K562 (cell line): ENCODE data around the gene GLIS1.

Source experiments
- EGR1 ChIP-seq: fragments of 450-650 bp; conservative IDR thresholded peaks from 2 replicates; pipeline ENCODE4 v1.6.1; 2017; ENCODE audit warnings: mild to moderate bottlenecking
- MBD1 ChIP-seq: fragments of 250-450 bp; sonication (Bioruptor Pico); IDR thresholded peaks from 2 replicates; pipeline ENCODE4 v1.8.0; 2022; ENCODE audit warnings: inconsistent platforms
- NCOR1 ChIP-seq: fragments of 450-650 bp; IDR thresholded peaks from 2 replicates; pipeline ENCODE4 v1.6.1; 2016; ENCODE audit warnings: mild to moderate bottlenecking, moderate library complexity
- U2AF1 ChIP-seq: fragments of 200-400 bp; formaldehyde crosslinking; optimal IDR thresholded peaks from 2 replicates; pipeline ENCODE3; 2017; ENCODE audit warnings: mild to moderate bottlenecking, low read depth, low read length, moderate library complexity
- XRCC4 ChIP-seq: IDR thresholded peaks from one replicate; pipeline ENCODE4 v1.6.1; 2011; ENCODE audit not compliant: insufficient read depth, insufficient read length; ENCODE audit errors: extremely low read depth

GRCh38 chr1:53551428-53551995 lies 187.5 kb downstream of the GLIS1 start:
- TF ChIP-seq XRCC4 (no peak), EGR1 (no peak), NCOR1 (no peak), U2AF1 (no peak), MBD1 (no peak)
